ENCODE results near the gene TTK.
A peak's percentile ranks its signal among the peaks of the same experiment; 100 is the strongest.

TTK gene

GRCh38 chr6:80004173-80005072 is at the start of gene TTK:
TSS of gene TTK (plus strand) at chr6:80004649. CDS start at chr6:80005844, 1,195 bp downstream.
- DNase-seq (ENCODE audit: low read depth): peak; percentile 92

- no peak for DNase-seq (ENCODE audit: low read depth)
Observed at GRCh38 chr6:79954849-79955248, 49.6 kb upstream of the TTK start.

DNA sequence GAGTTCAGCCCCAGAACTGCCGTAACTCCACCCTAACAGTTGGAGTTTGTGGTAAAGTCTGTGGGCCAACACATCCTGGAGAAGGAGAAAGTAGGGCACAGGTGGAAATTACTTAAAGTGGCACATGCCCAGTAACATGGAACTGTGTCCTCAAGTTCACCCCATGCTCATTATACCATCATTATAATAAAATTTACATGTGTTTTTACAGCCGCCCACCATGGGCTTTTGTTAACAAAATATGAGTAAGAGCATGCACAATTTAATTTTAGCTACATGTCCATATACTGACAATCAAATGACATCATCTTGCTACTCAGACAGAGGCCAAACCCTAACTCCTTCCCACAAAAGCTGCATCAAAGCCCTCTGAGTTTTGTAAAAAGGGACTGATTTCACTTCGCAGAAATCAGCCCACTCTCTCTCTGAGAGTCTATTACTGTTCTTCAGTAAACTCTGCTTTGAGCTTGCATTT is 39.8 kb upstream of the TTK start:
- DNase-seq (ENCODE audit: low read depth): no peak

DNA sequence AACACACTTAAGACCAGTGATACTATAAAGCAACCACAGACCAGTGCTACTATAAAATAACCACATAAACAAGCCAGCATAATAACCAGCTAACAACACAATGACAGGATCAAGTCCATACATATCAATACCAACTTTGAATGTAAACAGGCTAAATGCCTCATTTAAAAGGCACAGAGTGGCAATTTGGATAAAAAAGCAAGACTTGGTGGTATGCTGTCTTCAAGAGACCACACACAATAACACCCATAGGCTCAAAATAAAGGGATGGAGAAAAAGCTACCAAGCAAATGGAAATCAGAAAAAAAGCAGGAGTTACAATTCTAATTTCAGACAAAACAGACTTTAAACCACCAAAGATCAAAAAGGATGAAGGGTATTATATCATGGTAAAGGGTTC is 37.3 kb upstream of the TTK start:
- DNase-seq (ENCODE audit: low read depth): no peak

- no peak for DNase-seq (ENCODE audit: low read depth)
Observed at GRCh38 chr6:79969784-79970183, 34.7 kb upstream of the TTK start.

GRCh38 chr6:79971193-79971592 is 33.3 kb upstream of the TTK start:
- DNase-seq (ENCODE audit: low read depth): no peak

- DNase-seq (ENCODE audit: low read depth): no peak
Observed at GRCh38 chr6:79981652-79982051, 22.8 kb upstream of the TTK start.

DNA sequence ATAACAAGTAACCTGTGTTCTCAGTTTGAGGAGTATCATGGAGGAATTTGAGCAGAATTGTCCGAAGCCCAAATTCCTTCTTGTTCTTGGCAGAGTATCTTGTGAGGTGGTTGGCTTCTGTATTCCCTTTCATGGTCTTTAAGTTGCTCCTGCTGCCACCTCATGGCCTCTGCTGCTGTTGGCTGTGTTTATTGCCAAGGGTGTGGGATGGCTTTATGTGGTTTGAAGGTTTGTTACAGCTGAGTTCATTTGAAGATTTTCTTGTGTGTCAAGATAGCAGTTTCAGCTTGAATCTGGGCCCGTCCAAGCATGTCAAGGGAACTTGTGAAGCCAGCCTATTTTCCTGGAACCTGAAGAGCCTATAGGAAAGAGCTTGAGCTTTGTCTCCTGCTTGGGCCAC is 20.2 kb upstream of the TTK start:
- no peak for DNase-seq (ENCODE audit: low read depth)

GRCh38 chr6:79985128-79985527 is 19.3 kb upstream of the TTK start:
- DNase-seq (ENCODE audit: low read depth): no peak

DNA sequence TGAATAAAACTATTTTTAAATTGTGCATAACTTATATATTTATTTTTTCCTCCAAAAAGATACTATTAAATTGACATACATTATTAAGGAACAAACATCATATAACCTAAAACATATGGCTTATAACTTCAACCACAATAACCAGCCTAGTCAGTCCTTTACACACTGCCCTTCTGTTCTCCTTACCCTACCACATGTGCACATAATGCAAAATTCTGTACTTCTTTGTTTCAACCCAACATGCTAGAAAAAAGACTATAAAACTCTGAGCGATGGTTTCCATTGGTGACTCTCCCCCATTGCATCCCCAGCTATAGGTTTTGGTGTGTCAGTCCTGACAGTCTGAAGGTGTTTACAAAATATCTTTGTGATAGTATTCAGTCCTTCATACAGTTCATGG is 14.8 kb upstream of the TTK start:
- DNase-seq (ENCODE audit: low read depth): no peak

GRCh38 chr6:79993012-79993910 is 11.2 kb upstream of the TTK start:
- no peak for DNase-seq (ENCODE audit: low read depth)

- no peak for DNase-seq (ENCODE audit: low read depth)
Observed at GRCh38 chr6:79993911-79994309, 10.5 kb upstream of the TTK start.

DNA sequence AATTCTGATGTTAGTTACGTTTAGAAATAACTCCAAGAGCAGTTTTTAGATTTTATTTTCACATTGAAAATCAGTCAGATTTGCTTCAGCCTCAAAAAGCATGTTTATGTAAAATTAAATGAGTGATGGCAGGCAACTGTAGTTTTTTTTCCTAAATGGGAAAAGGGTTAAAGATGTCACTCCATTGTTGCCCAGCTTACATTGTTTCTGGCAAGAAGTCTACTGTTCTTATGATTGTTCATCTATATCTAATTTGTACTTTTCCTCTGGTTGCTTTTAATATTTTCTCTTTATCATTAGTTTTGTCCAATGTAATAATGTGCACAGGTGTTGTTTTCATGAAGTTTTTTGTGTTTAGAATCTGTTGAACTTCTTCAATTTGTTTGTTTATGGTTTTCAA is 6.7 kb upstream of the TTK start:
- DNase-seq (ENCODE audit: low read depth): no peak

DNA sequence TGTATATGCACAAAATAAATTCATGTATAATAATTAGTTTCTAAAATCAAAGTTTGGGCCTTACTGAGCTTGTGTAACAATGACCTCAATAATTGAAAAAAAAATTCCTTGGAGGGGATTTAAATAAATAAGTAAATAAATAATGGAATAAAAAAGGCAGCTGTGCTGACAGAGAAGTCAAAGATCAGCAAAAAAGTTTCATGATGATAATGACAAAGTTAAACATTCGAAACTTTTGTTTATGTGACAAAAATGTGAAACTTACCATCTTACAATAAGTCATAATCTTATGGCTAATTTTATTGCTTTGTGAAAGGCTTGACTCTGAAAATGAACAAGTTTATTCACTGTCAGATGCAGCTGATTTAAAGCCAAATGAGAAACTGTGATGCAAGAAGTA is 3.1 kb upstream of the TTK start:
- DNase-seq (ENCODE audit: low read depth): no peak

- DNase-seq (ENCODE audit: low read depth): peak; percentile 32
Observed at GRCh38 chr6:80003826-80004172, 650 bp upstream of the TTK start.

GRCh38 chr6:80005406-80005805 is 957 bp downstream of the TTK start:
- no peak for DNase-seq (ENCODE audit: low read depth)

DNA sequence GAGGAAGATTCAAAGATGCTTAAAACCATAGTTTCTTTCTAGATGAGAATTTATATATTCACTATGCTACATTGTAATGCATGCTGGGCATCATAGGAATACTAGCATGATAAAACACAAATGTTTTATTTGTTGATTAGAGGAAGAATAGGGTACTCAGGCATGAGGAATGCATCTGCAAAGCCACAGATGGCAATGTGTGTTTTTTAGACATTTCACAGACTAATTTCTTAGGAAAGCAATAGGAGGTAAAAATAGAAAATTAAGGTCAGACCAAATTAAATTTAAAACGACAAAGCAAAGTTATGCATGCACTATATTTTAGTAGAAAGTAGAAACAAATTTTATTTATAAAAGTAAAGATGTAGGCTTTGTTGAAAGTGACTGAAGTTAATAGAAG is 2.1 kb downstream of the TTK start:
- no peak for DNase-seq (ENCODE audit: low read depth)

DNA sequence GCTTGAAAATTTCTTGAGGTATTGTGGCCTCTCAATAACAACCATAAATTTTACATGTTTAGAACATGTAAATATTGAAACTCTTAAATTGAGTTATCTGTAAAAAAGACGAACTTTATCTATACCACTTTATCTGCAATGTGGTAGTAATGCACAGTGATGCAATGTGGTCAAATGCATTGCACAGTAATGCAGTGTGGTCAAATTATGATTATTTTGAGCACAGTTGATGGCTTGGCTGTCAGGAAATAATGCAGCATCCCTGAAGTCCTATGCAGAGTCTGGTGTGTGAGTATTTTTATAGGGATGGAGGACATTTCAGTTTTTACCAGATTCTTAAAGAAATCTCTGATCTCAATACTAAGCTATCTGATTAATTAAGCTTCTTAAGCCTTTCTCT is 5.1 kb downstream of the TTK start:
- no peak for DNase-seq (ENCODE audit: low read depth)

GRCh38 chr6:80010288-80010687 is 5.8 kb downstream of the TTK start:
- DNase-seq (ENCODE audit: low read depth): no peak

- no peak for DNase-seq (ENCODE audit: low read depth)
Observed at GRCh38 chr6:80015839-80016435, 11.5 kb downstream of the TTK start.

DNA sequence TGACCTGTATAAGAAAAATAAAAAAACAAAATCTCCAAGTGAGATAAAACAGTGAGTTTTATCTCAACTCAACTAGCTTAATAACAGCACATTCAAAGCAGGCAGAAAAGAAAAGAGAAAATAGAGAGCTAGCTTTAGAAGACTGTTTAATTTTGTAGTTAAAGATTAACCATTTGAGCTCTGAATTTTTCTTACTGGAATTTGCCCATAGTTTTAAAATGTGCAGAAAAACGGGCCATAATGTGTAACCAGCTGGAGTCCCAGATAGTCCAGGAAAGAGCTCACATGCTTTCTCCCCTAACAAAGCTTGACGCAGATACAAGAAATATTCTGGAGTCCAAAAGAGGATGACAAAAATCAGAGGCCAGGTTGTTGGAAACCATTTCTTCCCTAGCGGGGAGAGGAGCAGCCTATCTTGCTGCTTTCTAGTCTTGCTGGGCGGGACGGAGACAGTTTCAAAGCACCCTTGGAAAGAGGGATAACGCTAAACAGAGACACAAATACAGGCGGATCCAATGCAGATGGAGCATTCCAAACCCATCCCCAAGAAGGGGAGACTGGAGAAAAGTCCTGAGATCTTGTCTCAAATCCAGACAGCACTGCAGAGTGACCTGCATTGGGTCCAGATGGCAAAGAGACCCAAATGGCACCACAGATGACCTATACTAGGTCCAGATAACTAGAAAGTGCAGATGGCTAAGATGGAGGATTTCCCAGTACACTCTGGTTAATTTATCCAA is 16.1 kb downstream of the TTK start:
- DNase-seq (ENCODE audit: low read depth): no peak

- DNase-seq (ENCODE audit: low read depth): no peak
Observed at GRCh38 chr6:80021131-80021530, 16.7 kb downstream of the TTK start.
